ENCODE measurements around the gene RAP1GAP. TPM values are rescaled to one million over a fixed set of nuclear protein-coding genes. Genes with fewer than 3 reads are reported as not detected.

RAP1GAP gene
- total RNA-seq, 1 experiment from 2014 or later: not detected

DNA sequence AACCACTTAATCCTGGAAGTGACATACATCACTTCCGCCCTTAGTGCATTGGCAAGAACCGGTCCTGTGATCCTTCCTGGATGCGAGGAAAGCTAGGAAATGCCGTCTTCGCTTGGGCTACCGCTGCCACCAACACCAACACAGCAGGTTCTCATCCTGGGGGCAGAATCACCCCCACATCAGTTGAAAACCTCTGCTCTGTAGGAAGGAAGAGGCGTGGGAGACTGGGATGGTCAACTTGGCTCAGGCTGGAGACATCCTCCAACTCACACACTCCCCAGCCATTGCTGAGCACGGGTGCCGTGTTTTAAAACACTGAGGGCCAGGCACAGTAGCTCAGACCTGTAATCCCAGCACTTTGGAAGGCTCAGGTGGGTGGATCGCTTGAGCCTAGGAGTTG, 85.1 kb downstream of the RAP1GAP start:
- DNase-seq: no peak
- no peaks in the 10 kb centered on the region for H3K9me3 ChIP-seq
- H3K4me3 ChIP-seq: no peak overlapping the region
- no peaks in the 10 kb centered on the region for H3K27me3 ChIP-seq
- H3K36me3 ChIP-seq: no peaks in the 10 kb centered on the region

DNA sequence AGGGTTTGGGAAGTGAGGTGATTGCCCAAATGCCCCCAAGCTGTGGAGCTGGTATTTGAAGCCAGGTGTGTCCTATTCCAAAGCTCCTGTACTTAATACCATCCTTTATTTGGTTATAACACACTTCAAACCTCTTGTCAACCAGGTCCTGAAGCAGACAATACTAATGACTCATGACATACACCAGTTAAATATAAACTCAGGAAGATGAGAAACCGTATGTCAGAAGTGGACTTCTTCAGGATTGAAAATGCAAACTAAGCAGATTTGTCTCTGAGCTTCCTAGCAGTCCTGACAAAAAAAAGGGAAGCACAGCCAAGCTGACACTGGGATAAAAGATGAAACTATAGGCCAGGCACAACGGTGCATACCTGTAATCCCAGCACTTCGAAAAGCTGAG, 89.4 kb downstream of the RAP1GAP start:
- no peak overlapping the region for H3K4me3 ChIP-seq
- H3K36me3 ChIP-seq: no peaks in the 10 kb centered on the region
- no peaks in the 10 kb centered on the region for H3K9me3 ChIP-seq
- no peak for DNase-seq
- no peaks in the 10 kb centered on the region for H3K27me3 ChIP-seq

DNA sequence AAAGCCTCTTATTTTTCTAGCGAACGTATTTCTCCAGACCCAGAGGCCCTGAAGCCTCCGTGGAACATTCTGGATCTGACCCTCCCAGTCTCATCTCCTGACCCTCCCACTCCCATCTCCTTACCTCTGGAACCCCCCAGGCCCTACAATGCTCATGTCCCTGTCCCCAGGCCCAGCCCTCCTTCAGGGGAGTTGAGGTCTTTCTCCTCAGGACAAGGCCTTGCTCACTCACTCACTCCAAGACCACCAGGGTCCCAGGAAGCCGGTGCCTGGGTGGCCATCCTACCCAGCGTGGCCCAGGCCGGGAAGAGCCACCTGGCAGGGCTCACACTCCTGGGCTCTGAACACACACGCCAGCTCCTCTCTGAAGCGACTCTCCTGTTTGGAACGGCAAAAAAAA, 91.2 kb downstream of the RAP1GAP start:
- H3K9me3 ChIP-seq: no peaks in the 10 kb centered on the region
- no peak overlapping the region for H3K4me3 ChIP-seq
- no peaks in the 10 kb centered on the region for H3K36me3 ChIP-seq
- no peaks in the 10 kb centered on the region for H3K27me3 ChIP-seq
- DNase-seq: no peak

DNA sequence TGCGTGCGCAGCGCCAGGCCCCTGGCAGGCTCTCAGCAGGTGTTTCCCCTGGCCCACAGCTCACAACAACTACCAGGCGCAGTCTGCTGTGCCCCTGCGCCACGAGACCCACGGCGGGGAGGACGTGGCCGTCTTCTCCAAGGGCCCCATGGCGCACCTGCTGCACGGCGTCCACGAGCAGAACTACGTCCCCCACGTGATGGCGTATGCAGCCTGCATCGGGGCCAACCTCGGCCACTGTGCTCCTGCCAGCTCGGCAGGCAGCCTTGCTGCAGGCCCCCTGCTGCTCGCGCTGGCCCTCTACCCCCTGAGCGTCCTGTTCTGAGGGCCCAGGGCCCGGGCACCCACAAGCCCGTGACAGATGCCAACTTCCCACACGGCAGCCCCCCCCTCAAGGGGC, 91.8 kb downstream of the RAP1GAP start:
- H3K36me3 ChIP-seq: no peaks in the 10 kb centered on the region
- H3K9me3 ChIP-seq: no peaks in the 10 kb centered on the region
- no peak for DNase-seq
- no peaks in the 10 kb centered on the region for H3K27me3 ChIP-seq
- H3K4me3 ChIP-seq: no peak overlapping the region

DNA sequence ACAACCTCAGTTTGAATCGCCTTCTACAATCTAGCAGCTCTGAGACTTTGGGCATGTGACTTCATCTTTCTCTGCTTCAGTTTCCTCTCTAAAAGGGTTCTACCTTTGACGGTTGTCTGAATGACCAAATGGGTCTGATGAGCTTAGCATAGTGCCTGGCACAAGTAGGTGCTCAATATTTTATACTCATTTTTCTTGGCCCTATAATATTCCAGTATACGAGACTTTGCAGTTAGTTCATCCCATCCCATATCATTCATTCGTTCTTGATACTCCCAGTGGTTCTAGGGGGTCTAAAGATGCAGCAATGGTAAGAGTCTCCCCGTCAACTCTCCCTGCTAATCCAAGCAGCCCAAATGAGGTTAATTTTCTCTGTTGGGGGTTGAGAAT, 92.4 kb downstream of the RAP1GAP start:
- no peaks in the 10 kb centered on the region; the same call in none of the 2 replicates for H3K9me3 ChIP-seq
- no peak for DNase-seq
- H3K27me3 ChIP-seq: no peaks in the 10 kb centered on the region

DNA sequence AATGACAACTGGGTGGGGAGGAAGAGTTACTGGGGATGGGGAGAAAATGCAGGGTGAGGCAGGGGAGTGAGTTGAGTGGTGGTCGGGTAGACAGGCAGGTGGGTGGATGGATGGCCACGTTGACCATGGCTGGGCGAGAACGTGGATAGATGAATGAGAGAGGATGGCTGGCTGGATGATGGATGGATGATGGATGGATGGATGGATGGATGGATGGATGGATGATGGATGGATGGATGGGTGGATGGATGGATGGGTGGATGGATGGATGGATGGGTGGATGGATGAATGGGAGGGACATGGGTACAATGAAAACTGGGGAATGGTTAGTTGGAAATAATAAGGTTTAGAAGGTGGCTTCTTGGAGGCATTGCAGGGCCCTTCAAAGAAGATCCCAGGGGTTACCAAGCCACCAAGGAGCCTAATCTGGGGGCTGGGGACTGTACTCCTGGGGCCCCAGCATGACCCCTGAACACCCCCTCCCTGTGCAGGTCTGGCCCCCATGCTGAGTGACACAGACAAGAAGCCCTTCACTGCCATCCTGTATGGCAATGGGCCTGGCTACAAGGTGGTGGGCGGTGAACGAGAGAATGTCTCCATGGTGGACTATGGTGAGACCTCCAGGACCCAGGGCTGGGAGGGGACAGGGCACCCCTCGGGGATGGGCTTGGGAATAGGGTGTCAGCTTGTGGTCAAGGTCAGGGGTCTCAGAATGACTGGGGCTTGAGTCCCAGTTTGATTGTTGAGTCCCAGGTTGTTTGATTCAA, 92.9 kb downstream of the RAP1GAP start:
- Histone ChIP-seq H3K36me3 (no peaks in the 10 kb centered on the region), H3K27me3 (no peaks in the 10 kb centered on the region), H3K9me3 (no peaks in the 10 kb centered on the region; the same call in none of the 2 replicates), H3K4me3 (no peak overlapping the region)
- no peak for DNase-seq

More for the DNA sequence above, 92.4 kb downstream of the RAP1GAP start:
- Histone ChIP-seq H3K36me3 (no peaks in the 10 kb centered on the region), H3K4me3 (no peak overlapping the region)

DNA sequence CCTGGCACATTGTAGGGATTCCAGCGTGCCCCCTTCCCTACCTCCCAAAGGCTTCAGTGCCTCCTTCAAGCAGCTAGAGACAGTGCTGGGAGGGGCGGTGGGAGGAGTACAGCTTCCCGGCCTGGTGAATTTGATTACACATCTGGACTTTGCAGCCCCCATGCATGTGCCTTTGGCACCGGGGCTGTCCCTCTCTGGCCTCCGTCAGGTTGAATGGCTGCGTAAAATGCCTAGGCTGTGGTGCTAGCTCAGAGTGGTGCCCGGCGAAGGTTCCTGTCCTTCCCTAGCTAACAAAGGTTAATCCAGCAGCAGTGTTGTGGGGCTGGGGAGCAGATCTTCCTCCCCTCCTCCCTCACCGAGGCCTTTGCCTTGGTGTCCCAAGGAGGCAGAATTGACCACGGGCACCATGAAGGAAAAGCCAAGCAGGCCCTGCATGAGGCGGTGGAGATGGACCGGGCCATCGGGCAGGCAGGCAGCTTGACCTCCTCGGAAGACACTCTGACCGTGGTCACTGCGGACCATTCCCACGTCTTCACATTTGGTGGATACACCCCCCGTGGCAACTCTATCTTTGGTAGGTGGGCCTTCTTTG, 93.7 kb downstream of the RAP1GAP start:
- Histone ChIP-seq H3K4me3 (no peak overlapping the region), H3K9me3 (no peaks in the 10 kb centered on the region; the same call in none of the 2 replicates), H3K27me3 (no peaks in the 10 kb centered on the region), H3K36me3 (no peaks in the 10 kb centered on the region)
- no peak for DNase-seq

DNA sequence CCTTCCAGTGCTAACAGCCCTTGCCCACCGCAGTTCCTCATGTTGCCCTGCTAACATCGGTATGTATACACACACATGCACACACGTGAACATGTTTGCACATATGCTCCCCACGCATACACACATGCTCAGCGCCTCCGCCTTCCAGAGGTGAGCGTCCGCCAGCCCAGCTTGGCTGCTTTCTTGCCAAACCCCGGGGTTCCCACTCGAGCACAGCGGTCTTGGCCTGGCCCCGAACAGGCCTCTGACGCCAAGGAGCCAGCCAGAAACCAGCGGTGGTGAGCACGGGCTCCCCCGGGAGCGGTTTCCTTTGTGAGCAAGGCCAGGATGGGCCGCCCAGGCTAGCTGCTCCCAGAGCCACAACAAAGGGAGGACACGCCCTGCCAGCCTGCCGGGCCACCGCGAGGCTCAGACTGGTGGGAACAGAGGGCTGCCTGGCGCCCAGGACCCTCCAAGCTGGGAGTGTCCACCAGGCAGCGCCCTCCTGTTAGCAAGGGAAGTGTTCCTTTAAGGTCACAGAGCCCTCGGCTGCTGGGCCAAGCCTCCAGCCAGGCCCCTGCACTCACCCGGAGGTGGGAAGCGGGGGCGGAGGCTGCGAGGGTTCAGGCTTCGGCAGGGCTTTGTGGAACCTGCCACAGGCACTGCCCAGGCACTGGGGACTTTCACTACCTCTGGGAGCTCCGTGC, 94.5 kb downstream of the RAP1GAP start:
- H3K9me3 ChIP-seq: no peaks in the 10 kb centered on the region; the same call in none of the 2 replicates
- H3K4me3 ChIP-seq: no peak overlapping the region
- no peaks in the 10 kb centered on the region for H3K27me3 ChIP-seq
- DNase-seq: peak; percentile 39
- no peaks in the 10 kb centered on the region for H3K36me3 ChIP-seq

DNA sequence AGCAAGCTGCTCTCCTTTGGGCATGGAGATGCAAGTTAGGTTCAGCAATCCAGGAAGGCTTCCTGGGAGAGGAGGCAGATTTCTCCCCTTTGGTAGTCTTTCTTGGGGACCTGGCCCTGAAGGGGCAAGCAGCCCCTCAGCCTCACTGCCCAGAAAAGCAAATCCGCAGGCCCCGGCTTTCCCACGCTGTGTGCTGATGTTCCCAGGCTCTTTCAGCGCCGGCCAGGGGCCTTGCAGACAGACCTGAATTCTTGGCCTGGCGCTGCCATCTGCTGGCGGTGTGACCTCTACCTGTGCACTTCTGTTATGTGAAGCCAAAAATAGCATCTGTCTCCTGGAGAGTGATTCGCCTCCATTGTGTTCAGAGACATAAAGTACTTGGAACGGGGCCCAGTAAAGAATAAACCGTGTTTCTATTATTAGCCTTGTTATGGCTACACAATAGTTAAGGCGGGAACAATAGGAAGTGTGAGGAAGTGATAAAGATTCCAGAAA, 95.1 kb downstream of the RAP1GAP start:
- no peak overlapping the region for H3K4me3 ChIP-seq
- H3K9me3 ChIP-seq: no peaks in the 10 kb centered on the region; the same call in none of the 2 replicates
- no peaks in the 10 kb centered on the region for H3K36me3 ChIP-seq
- H3K27me3 ChIP-seq: no peaks in the 10 kb centered on the region
- DNase-seq: peak; percentile 75

DNA sequence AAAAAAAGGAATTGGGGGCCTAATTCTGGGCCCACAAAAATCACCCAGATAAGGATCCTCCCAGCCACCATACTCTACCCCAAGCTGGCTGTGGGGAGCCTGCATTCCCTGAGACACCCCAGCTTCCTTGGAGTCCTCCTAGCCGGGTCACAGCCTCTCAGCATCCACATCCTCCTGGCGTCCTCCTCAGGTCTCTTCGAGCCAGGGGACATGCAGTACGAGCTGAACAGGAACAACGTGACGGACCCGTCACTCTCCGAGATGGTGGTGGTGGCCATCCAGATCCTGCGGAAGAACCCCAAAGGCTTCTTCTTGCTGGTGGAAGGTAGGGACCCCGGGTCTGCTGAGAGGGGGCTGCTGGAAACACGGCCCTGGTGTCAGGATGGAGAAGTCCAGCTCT, 95.7 kb downstream of the RAP1GAP start:
- Histone ChIP-seq H3K36me3 (no peaks in the 10 kb centered on the region), H3K4me3 (no peak overlapping the region), H3K27me3 (no peaks in the 10 kb centered on the region), H3K9me3 (no peaks in the 10 kb centered on the region; the same call in none of the 2 replicates)
- DNase-seq: no peak

DNA sequence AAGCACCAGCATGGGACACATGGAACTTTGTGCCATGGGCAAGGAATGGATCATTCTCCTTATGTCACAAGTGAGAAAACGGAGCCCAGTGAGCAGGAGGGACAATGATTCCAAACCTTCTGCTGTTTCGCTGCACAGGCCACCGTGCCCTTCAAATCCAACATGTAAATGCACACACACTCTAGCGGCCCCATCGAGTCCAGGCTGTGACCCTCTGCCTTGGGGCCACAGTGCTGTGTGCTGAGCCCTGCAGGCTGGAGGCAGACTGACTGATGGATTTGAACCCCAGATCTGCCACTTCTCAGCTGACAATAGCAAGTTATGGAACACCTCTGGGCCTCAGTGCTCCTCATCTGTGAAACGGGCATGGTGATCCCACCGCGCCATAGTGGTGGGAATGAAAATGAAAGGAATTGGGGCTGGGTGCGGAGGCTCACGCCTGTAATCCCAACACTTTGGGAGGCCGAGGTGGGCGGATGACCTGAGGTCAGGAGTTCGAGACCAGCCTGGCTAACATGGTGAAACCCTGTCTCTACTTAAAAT, 96.4 kb downstream of the RAP1GAP start:
- DNase-seq: no peak
- Histone ChIP-seq H3K27me3 (no peaks in the 10 kb centered on the region), H3K9me3 (no peaks in the 10 kb centered on the region; the same call in none of the 2 replicates), H3K36me3 (no peaks in the 10 kb centered on the region), H3K4me3 (no peak overlapping the region)

DNA sequence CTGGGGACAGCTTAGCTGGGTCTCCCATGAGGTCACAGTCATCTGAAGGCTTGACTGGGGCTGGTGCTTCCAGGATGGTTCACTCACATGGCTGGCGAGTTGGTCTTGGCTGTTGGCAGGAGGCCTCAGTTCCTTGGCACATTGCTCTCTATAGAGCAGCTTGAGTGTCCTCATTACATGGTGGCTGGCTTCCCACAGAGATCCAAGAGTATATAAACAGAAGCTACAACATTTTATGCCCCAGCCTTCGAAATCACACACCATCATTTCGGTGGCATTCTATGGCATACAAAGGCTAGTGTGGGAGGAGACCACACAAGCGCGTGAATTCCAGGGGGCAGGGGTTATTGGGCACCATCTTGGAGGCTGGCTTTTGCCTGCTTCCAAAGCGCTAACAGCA, 96.9 kb downstream of the RAP1GAP start:
- peak; percentile 56 for DNase-seq
- H3K9me3 ChIP-seq: no peaks in the 10 kb centered on the region; the same call in none of the 2 replicates
- H3K27me3 ChIP-seq: no peaks in the 10 kb centered on the region
- H3K4me3 ChIP-seq: no peak overlapping the region
- no peaks in the 10 kb centered on the region for H3K36me3 ChIP-seq

DNA sequence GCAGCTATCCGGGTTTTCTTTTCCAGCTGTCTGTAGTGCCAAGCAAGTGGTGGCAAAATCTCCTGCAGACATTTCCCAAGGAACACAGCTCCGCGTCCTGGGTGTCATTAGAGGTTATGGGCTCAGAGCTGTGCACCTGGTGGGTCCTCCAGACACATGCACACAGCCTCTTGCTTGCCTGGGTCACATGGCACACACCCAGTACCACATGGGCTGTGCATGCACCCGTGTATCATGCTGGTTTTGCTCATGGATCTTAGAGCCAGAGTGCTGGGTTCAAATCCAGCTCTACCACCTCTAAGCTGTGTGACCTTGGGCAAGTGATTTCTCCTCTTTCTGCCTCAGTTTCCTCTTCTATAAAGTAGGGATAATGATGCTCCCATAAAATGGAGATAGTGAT, 98.3 kb downstream of the RAP1GAP start:
- no peak for DNase-seq
- Histone ChIP-seq H3K36me3 (no peaks in the 10 kb centered on the region), H3K4me3 (no peak overlapping the region), H3K27me3 (no peaks in the 10 kb centered on the region), H3K9me3 (no peaks in the 10 kb centered on the region; the same call in none of the 2 replicates)

DNA sequence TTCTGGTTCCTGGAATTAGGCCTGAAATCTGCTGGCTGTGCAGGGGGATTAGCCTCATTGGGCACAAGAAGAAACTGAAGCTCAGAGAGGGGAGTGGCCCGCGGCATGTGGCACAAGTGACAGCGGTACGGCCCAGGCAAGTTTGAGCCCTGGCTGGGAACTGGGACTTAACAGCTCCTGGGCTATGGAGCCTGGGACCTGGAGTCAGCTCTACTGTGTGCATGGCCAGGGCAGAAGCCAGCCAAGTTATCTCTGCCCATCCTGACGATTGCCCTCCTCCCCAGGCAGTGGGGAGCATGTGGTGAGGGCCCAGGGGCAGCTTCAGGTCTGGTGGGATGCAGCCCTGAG, 98.7 kb downstream of the RAP1GAP start:
- Histone ChIP-seq H3K27me3 (no peaks in the 10 kb centered on the region), H3K4me3 (no peak overlapping the region), H3K36me3 (no peaks in the 10 kb centered on the region), H3K9me3 (no peaks in the 10 kb centered on the region; the same call in none of the 2 replicates)
- no peak for DNase-seq

DNA sequence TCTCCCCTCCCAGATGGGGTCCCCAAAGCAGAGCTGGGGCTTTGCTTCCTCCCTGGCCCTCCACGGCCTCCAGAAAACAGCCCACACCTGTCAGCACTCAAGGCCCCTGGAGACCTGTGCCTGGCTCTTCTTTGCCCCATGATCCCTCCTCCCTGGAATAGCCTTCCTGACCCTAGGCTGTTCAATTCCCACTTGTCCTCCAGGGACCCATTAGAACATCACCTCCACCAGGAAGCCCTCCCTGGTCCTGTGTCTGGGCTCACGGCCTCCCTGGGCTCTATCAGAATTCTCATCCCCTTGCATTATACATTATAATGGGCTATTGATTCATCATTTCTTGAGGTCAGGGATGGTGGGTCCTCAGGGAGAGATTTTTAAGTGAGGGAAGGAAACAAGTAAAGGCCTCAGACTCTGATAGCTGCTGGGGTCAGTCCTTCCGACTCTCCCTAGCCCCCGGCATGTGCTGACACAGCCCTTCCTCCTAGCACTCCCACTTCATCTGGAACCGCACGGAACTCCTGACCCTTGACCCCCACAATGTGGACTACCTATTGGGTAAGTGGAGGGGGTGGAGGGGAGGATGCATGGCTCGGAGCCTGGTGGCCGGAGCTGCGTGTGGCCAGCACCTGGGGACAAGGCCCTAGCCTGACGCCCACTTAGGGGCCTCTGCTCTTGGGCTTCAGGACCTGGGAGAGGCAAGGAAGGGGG, 99.2 kb downstream of the RAP1GAP start:
- DNase-seq: no peak
- Histone ChIP-seq H3K9me3 (no peaks in the 10 kb centered on the region; the same call in none of the 2 replicates), H3K4me3 (no peak overlapping the region), H3K36me3 (no peaks in the 10 kb centered on the region), H3K27me3 (no peaks in the 10 kb centered on the region)

DNA sequence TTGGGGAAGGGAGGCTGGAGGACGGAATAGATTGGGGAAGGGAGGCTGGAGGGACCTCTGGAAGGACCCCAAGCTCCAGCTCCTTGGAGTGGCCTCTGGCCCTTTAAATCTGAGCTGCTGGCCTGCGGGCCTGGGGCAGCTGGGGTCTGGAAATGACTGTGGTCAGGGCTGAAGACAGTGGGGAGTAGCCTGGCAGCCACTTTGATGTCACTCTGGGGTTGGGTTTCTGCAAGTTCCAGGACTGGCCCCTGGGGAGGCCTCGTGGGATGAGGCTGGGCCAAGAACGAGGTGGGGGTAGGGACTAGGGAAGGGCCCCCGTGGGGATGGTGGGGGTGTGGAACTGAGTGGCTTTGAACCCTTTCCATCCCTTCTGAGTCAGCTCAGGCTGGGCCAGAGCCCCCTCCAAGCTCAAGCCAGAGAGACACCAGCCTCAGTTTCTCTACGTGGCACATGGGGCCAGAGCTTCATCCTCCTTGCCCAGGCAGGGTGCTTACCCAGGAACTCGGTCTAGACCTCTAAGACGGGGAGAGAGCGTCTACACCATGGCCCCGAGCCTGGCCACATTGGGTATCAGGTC, 100.3 kb downstream of the RAP1GAP start:
- Histone ChIP-seq H3K36me3 (no peaks in the 10 kb centered on the region), H3K27me3 (no peaks in the 10 kb centered on the region), H3K4me3 (no peak overlapping the region), H3K9me3 (no peaks in the 10 kb centered on the region; the same call in none of the 2 replicates)
- DNase-seq: no peak

Data from MG63 (cell line).